ENCODE data around the gene CTNNA3.

Gene CTNNA3

DNA sequence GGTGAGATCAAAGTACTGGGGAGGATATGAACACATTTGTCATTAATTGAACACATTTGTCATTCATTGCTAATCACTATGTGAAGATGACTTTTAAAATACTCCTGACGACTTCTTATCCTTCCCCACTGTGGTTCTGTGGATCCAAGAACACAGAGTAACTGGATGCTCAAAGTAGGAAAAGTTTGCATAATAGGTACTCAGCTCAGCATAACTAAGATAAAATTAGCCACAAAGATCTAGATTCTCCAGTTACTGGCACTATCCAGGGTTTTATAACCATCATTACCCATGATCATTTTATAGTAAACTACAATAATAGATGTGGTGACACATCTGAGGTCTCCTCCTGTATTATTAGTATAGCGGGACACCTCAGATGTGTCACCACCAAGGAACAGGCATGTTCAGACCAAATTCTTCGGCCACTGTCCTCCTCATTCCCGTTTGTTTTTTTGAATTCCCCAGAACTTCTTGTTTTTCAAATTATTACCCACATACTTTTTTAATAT, 933.7 kb downstream of the CTNNA3 start:
- no peaks in the 10 kb centered on the region for H3K36me3 ChIP-seq (ENCODE audit: control insufficient read depth in 4 of 4, insufficient read depth in 4 of 4, low read length in 3 of 4)
- DNase-seq = no peak
- peaks cover 0 to 2% (median 0%) of the 10 kb centered on the region in 5 experiments for H3K27me3 ChIP-seq (replicated peaks in 2 of 5; ENCODE audit: control insufficient read depth in 4 of 5, insufficient read depth in 5 of 5, low read length in 4 of 5)
- no peak overlapping the region for H3K4me3 ChIP-seq (ENCODE audit: control insufficient read depth in 1 of 7, extremely low read depth in 1 of 7, insufficient read depth in 4 of 7, low read depth in 2 of 7, low read length in 6 of 7)
- H3K27ac ChIP-seq (ENCODE audit: insufficient read depth in 1 of 2, low read depth in 1 of 2, low read length in 2 of 2, poor library complexity in 1 of 2, severe bottlenecking in 2 of 2) = no peak overlapping the region
- CTCF ChIA-PET = no interaction called here
- POLR2A ChIA-PET = no interaction called here
- no peaks in the 10 kb centered on the region for H3K9me3 ChIP-seq (ENCODE audit: control extremely low read depth in 1 of 5, control insufficient read depth in 4 of 5, insufficient read depth in 2 of 5, low read depth in 1 of 5, low read length in 4 of 5)
- H3K4me1 ChIP-seq (ENCODE audit: control extremely low read depth in 1 of 4, control insufficient read depth in 4 of 4, insufficient read depth in 4 of 4, low read length in 3 of 4) = no peaks in the 10 kb centered on the region
- 100% methylated on average over 1 of the region's 4 CpGs for WGBS (ENCODE audit: insufficient coverage)

DNA sequence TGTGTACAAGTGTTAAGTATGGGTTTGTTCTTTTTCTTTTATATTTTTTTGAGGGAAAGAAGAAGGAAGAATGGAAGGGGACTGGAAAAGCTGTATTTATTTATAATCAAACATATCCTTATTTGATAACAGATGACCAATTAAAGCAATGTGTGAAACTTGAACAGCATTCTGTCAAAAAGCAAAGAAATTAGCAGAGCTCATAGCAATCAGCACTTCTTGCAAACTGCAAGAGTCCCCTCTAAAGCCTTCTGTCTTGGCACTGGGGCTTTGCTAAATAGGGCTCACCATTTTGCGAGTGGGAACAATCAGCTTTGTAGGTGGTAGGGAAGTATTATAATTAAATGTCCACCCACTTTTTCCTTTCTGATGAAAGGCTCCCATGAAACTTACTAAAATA, 935.1 kb downstream of the CTNNA3 start:
- peaks cover 0 to 2% (median 0%) of the 10 kb centered on the region in 5 experiments for H3K27me3 ChIP-seq (replicated peaks in 2 of 5; ENCODE audit: control insufficient read depth in 4 of 5, insufficient read depth in 5 of 5, low read length in 4 of 5)
- no peak overlapping the region for H3K27ac ChIP-seq (ENCODE audit: insufficient read depth in 1 of 2, low read depth in 1 of 2, low read length in 2 of 2, poor library complexity in 1 of 2, severe bottlenecking in 2 of 2)
- no peak overlapping the region for H3K4me3 ChIP-seq (ENCODE audit: control insufficient read depth in 1 of 7, extremely low read depth in 1 of 7, insufficient read depth in 4 of 7, low read depth in 2 of 7, low read length in 6 of 7)
- DNase-seq = no peak
- H3K4me1 ChIP-seq (ENCODE audit: control extremely low read depth in 1 of 4, control insufficient read depth in 4 of 4, insufficient read depth in 4 of 4, low read length in 3 of 4) = no peaks in the 10 kb centered on the region
- ChIA-PET POLR2A (no interaction called here), CTCF (no interaction called here)
- WGBS (ENCODE audit: insufficient coverage) = no CpG with 5 or more reads among the region's 1 CpG
- no peaks in the 10 kb centered on the region for H3K9me3 ChIP-seq (ENCODE audit: control extremely low read depth in 1 of 5, control insufficient read depth in 4 of 5, insufficient read depth in 2 of 5, low read depth in 1 of 5, low read length in 4 of 5)
- no peaks in the 10 kb centered on the region for H3K36me3 ChIP-seq (ENCODE audit: control insufficient read depth in 4 of 4, insufficient read depth in 4 of 4, low read length in 3 of 4)

DNA sequence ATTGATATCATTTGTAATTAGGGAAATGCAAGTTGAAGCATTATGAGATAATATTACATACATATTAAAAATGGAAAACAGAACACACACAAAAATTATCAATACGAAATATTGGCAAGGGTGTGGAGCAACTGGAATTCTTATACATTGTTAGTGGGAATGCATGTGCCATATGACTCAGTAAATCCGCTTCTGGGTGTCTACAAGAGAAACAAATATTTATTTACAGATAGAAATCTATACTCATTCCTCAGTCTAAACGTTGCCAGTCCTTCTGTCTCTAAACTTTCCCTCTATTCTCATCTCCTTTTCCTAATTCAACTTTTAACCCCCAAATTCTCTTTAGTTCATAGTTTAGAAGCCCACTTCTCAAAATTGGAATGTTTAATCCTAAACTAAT, 940.5 kb downstream of the CTNNA3 start:
- Histone ChIP-seq H3K9me3 (ENCODE audit: control extremely low read depth in 1 of 5, control insufficient read depth in 4 of 5, insufficient read depth in 2 of 5, low read depth in 1 of 5, low read length in 4 of 5) (no peaks in the 10 kb centered on the region), H3K27me3 (replicated peaks in 2 of 5; ENCODE audit: control insufficient read depth in 4 of 5, insufficient read depth in 5 of 5, low read length in 4 of 5) (peaks cover 0 to 2% (median 0%) of the 10 kb centered on the region in 5 experiments), H3K27ac (ENCODE audit: insufficient read depth in 1 of 2, low read depth in 1 of 2, low read length in 2 of 2, poor library complexity in 1 of 2, severe bottlenecking in 2 of 2) (no peak overlapping the region), H3K4me1 (ENCODE audit: control extremely low read depth in 1 of 4, control insufficient read depth in 4 of 4, insufficient read depth in 4 of 4, low read length in 3 of 4) (no peaks in the 10 kb centered on the region), H3K4me3 (ENCODE audit: control insufficient read depth in 1 of 7, extremely low read depth in 1 of 7, insufficient read depth in 4 of 7, low read depth in 2 of 7, low read length in 6 of 7) (no peak overlapping the region), H3K36me3 (ENCODE audit: control insufficient read depth in 4 of 4, insufficient read depth in 4 of 4, low read length in 3 of 4) (no peaks in the 10 kb centered on the region)
- 90% methylated on average over 2 of the region's 3 CpGs for WGBS (ENCODE audit: insufficient coverage)
- ChIA-PET POLR2A (no interaction called here), CTCF (no interaction called here)
- no peak for DNase-seq

DNA sequence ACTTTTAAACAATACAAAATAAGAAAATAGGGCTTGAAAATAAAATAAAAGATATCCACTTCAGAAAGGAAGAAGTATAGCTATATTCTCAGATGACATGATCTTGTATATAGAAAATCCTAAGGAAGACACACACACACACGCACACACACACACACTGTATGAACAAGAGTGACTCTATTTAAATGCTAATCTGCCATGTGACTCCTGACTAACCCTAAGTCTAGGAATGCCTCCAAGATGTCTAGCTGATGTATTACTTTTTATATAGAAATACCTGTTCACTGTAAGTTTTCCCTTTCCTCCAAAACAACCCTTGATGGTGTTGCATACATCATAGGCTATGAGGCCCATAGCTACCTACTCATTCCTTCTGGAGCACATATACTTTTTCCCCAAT, 943.3 kb downstream of the CTNNA3 start:
- no peak for DNase-seq
- no peak overlapping the region for H3K4me3 ChIP-seq (ENCODE audit: control insufficient read depth in 1 of 7, extremely low read depth in 1 of 7, insufficient read depth in 4 of 7, low read depth in 2 of 7, low read length in 6 of 7)
- POLR2A ChIA-PET = no interaction called here
- WGBS (ENCODE audit: insufficient coverage) = no CpG with 5 or more reads among the region's 1 CpG
- H3K27me3 ChIP-seq (replicated peaks in 2 of 5; ENCODE audit: control insufficient read depth in 4 of 5, insufficient read depth in 5 of 5, low read length in 4 of 5) = no peaks in the 10 kb centered on the region
- CTCF ChIA-PET = no interaction called here
- no peaks in the 10 kb centered on the region for H3K9me3 ChIP-seq (ENCODE audit: control extremely low read depth in 1 of 5, control insufficient read depth in 4 of 5, insufficient read depth in 2 of 5, low read depth in 1 of 5, low read length in 4 of 5)
- no peak overlapping the region for H3K27ac ChIP-seq (ENCODE audit: insufficient read depth in 1 of 2, low read depth in 1 of 2, low read length in 2 of 2, poor library complexity in 1 of 2, severe bottlenecking in 2 of 2)
- no peaks in the 10 kb centered on the region for H3K36me3 ChIP-seq (ENCODE audit: control insufficient read depth in 4 of 4, insufficient read depth in 4 of 4, low read length in 3 of 4)
- no peaks in the 10 kb centered on the region for H3K4me1 ChIP-seq (ENCODE audit: control extremely low read depth in 1 of 4, control insufficient read depth in 4 of 4, insufficient read depth in 4 of 4, low read length in 3 of 4)

DNA sequence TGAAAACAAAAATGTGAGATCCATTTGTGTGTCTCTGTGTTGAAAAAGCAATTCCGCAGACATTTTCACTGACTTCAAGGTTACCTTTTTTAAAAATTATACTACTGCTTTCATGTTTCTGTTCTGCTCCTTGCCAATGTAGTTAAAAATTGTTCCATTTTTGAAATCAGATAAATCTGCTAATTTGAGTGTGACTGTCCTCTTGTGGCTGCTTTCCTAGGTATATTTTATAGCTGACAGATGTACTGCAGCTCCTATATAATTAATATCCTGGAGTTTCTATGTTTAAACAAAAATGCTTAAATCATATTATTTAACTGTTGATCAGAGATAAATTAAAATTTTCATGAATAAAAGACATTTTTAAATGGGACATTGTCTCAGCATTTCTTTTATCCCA, 947.8 kb downstream of the CTNNA3 start:
- ChIA-PET CTCF (no interaction called here), POLR2A (no interaction called here)
- H3K4me3 ChIP-seq (ENCODE audit: control insufficient read depth in 1 of 7, extremely low read depth in 1 of 7, insufficient read depth in 4 of 7, low read depth in 2 of 7, low read length in 6 of 7) = no peak overlapping the region
- no peaks in the 10 kb centered on the region for H3K9me3 ChIP-seq (ENCODE audit: control extremely low read depth in 1 of 5, control insufficient read depth in 4 of 5, insufficient read depth in 2 of 5, low read depth in 1 of 5, low read length in 4 of 5)
- WGBS (ENCODE audit: insufficient coverage) = no CpG with 5 or more reads among the region's 1 CpG
- H3K27ac ChIP-seq (ENCODE audit: insufficient read depth in 1 of 2, low read depth in 1 of 2, low read length in 2 of 2, poor library complexity in 1 of 2, severe bottlenecking in 2 of 2) = no peak overlapping the region
- no peaks in the 10 kb centered on the region for H3K27me3 ChIP-seq (replicated peaks in 2 of 5; ENCODE audit: control insufficient read depth in 4 of 5, insufficient read depth in 5 of 5, low read length in 4 of 5)
- DNase-seq = no peak
- H3K36me3 ChIP-seq (ENCODE audit: control insufficient read depth in 4 of 4, insufficient read depth in 4 of 4, low read length in 3 of 4) = no peaks in the 10 kb centered on the region
- H3K4me1 ChIP-seq (ENCODE audit: control extremely low read depth in 1 of 4, control insufficient read depth in 4 of 4, insufficient read depth in 4 of 4, low read length in 3 of 4) = no peaks in the 10 kb centered on the region

DNA sequence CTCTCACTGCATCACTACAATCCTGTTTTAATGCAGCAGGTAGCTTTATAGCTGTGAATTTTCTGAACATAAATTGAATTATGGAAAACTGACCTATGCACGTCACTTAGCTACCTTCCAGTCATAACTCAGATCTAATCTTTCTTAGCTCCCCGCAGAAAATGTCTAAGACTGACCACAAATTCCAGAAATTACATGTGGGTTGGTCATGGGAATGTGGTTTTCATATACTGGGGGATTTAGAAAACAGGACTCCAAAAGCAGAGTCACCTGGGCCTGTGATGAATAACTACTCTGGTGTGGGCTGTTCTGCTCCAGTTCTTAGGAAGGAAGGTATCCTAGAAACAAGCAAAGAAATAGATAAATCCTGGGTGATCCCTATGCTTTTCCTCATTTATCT, 948.5 kb downstream of the CTNNA3 start:
- Histone ChIP-seq H3K9me3 (ENCODE audit: control extremely low read depth in 1 of 5, control insufficient read depth in 4 of 5, insufficient read depth in 2 of 5, low read depth in 1 of 5, low read length in 4 of 5) (no peaks in the 10 kb centered on the region), H3K36me3 (ENCODE audit: control insufficient read depth in 4 of 4, insufficient read depth in 4 of 4, low read length in 3 of 4) (no peaks in the 10 kb centered on the region), H3K4me1 (ENCODE audit: control extremely low read depth in 1 of 4, control insufficient read depth in 4 of 4, insufficient read depth in 4 of 4, low read length in 3 of 4) (no peaks in the 10 kb centered on the region), H3K4me3 (ENCODE audit: control insufficient read depth in 1 of 7, extremely low read depth in 1 of 7, insufficient read depth in 4 of 7, low read depth in 2 of 7, low read length in 6 of 7) (no peak overlapping the region), H3K27me3 (replicated peaks in 2 of 5; ENCODE audit: control insufficient read depth in 4 of 5, insufficient read depth in 5 of 5, low read length in 4 of 5) (no peaks in the 10 kb centered on the region), H3K27ac (ENCODE audit: insufficient read depth in 1 of 2, low read depth in 1 of 2, low read length in 2 of 2, poor library complexity in 1 of 2, severe bottlenecking in 2 of 2) (no peak overlapping the region)
- ChIA-PET CTCF (no interaction called here), POLR2A (no interaction called here)
- DNase-seq = no peak
- WGBS (ENCODE audit: insufficient coverage) = no CpG with 5 or more reads among the region's 2 CpGs

DNA sequence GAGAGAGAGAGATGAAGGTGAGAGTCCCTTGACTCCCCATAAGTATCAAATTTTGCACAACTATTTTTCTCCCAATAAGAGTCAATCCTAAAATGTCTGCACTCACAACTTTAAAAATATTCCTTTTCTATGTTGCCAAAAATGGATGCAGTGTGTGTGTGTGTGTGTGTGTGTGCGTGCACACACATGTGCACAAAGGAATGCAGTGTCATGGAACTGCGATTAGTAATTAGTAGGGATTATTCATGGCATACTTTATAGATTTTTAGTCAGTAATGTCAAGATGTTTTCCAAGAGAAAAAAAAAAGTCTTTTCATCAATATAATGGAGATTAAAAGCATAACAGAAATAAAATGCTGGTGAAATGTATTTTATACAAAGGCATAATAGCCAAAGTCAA, 949.3 kb downstream of the CTNNA3 start:
- ChIA-PET POLR2A (no interaction called here), CTCF (no interaction called here)
- WGBS (ENCODE audit: insufficient coverage) = 60% methylated on average over 2 of the region's 2 CpGs
- DNase-seq = no peak
- Histone ChIP-seq H3K36me3 (ENCODE audit: control insufficient read depth in 4 of 4, insufficient read depth in 4 of 4, low read length in 3 of 4) (no peaks in the 10 kb centered on the region), H3K27ac (ENCODE audit: insufficient read depth in 1 of 2, low read depth in 1 of 2, low read length in 2 of 2, poor library complexity in 1 of 2, severe bottlenecking in 2 of 2) (no peak overlapping the region), H3K9me3 (ENCODE audit: control extremely low read depth in 1 of 5, control insufficient read depth in 4 of 5, insufficient read depth in 2 of 5, low read depth in 1 of 5, low read length in 4 of 5) (no peaks in the 10 kb centered on the region), H3K4me3 (ENCODE audit: control insufficient read depth in 1 of 7, extremely low read depth in 1 of 7, insufficient read depth in 4 of 7, low read depth in 2 of 7, low read length in 6 of 7) (no peak overlapping the region), H3K4me1 (ENCODE audit: control extremely low read depth in 1 of 4, control insufficient read depth in 4 of 4, insufficient read depth in 4 of 4, low read length in 3 of 4) (no peaks in the 10 kb centered on the region), H3K27me3 (replicated peaks in 2 of 5; ENCODE audit: control insufficient read depth in 4 of 5, insufficient read depth in 5 of 5, low read length in 4 of 5) (no peaks in the 10 kb centered on the region)
